Left lung (tissue), 10 donors: Measurements from ENCODE around the gene NOXO1. TPM values are rescaled to one million over a fixed set of nuclear protein-coding genes. Genes with fewer than 3 reads are reported as not detected.

Experiments used
- ATAC-seq: fragments of 200-7000 bp; cut with Tn5 transposase; one replicate; pipeline ENCODE4 v1.9.1; 2020; ENCODE audit warnings: moderate library complexity
- DNase-seq, 4 donors: peaks; one replicate each; pipeline ENCODE4 v3.0.0-alpha.2; 2013 to 2020
- H3K27ac ChIP-seq, 2 donors: fragments of 200-600 bp; sonication (generic) in 1 of 2; one replicate each; pipeline versions ENCODE4 v1.5.0 to v1.8.0; 2020 to 2021
- H3K27me3 ChIP-seq, 2 donors: fragments of 200-600 bp; sonication (generic) in 1 of 2; one replicate each; pipeline versions ENCODE4 v1.5.0 to v1.8.0; 2020 to 2021
- H3K36me3 ChIP-seq, 2 donors: fragments of 200-600 bp; sonication (generic) in 1 of 2; one replicate each; pipeline versions ENCODE4 v1.5.0 to v1.8.0; 2020 to 2021
- H3K4me1 ChIP-seq, 2 donors: fragments of 200-600 bp; one replicate each; pipeline ENCODE4 v1.8.0; 2021
- H3K4me3 ChIP-seq, 2 donors: fragments of 200-600 bp; sonication (generic) in 1 of 2; one replicate each; pipeline versions ENCODE4 v1.5.0 to v1.8.0; 2020 to 2021; ENCODE audit warnings: mild to moderate bottlenecking in 1 of 2
- H3K9me3 ChIP-seq, 2 donors: fragments of 200-600 bp; sonication (generic) in 1 of 2; one replicate each; pipeline versions ENCODE4 v1.5.0 to v1.8.0; 2020 to 2021
- intact Hi-C, 2 donors: fragments of 100-400 bp; cut with DNase I; formaldehyde crosslinking; loops; one replicate each; pipeline versions ENCODE4 v1.11.2 to v1.14.2; 2022
- polyA plus RNA-seq, 6 donors: library from polyadenylated mRNA; unstranded; fragments of 120-200 nt; gene quantifications; one replicate each; pipeline ENCODE4 v1.2.1, GENCODE V29; 2013; ENCODE audit not compliant: insufficient read length in 6 of 6
- total RNA-seq, 2 donors: library from RNA; stranded (reverse); fragmentation: NEBNext Ultra II Directional; extraction: Animal tissue kit (Norgen Biotek cat#: 25700); gene quantifications; one replicate each; pipeline ENCODE4 v1.2.1, GENCODE V29; 2021
- TF ChIP-seq, protein P1 (sequence below), 2 donors: fragments of 200-600 bp; sonication (generic) in 1 of 2; IDR thresholded peaks; one replicate each; pipeline versions ENCODE4 v1.5.0 to v1.8.0; 2021; ENCODE audit warnings: antibody characterized with exemption in 2 of 2
- donor health status: DM: no; HTN: yes; CAD: no.
- donor health status: DM: no; HTN: no; CAD: no.

Gene NOXO1
- total and polyA plus RNA-seq, 8 donors, result 0.30 to 5.6 (median 0.64) TPM; not detected in 2

DNA sequence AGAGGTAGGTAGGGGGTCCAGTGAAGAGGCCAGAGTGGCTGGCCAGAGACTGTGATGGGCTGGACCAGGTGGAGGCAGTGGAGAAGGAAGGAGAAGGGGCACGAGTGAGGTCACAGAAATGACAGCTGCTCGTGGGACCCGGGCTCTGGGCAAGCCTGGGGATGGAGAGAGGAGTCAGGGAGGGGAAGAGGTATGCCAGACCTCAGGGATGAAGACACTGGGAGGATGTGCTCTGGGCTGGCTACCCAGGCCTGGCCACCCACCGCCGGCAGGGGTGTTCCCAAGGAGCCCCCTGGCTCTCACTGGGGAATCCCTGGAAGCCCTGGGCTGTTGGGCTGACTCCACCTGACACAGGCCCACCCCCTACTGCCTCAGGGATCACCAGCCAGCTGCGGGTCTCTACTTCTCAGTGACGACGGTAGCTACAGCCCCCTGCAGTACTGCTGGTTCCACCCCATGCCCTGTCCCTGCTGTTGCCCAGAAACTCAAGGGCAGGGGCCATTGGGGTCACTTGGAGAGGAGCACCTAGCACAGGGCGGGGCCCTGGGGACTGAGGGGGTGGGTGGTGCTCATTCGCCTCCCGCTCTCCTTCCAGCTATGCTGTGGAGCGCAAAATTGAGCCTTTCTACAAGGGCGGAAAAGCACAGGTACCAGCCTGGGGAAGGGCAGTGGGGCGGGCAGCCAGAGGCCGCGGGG, 7.7 kb downstream of the NOXO1 start:
- peaks cover 0 to 48% of the 10 kb centered on the region in 2 donors for H3K36me3 ChIP-seq
- no peak overlapping the region for H3K4me3 ChIP-seq
- intact Hi-C loops, result no loop called here
- H3K27me3 ChIP-seq, result peaks cover 0 to 13% of the 10 kb centered on the region in 2 donors
- H3K27ac ChIP-seq, result no peak overlapping the region
- no peak for DNase-seq
- peaks cover 17 to 25% of the 10 kb centered on the region in 2 donors for H3K4me1 ChIP-seq
- TF ChIP-seq, protein P1, sequence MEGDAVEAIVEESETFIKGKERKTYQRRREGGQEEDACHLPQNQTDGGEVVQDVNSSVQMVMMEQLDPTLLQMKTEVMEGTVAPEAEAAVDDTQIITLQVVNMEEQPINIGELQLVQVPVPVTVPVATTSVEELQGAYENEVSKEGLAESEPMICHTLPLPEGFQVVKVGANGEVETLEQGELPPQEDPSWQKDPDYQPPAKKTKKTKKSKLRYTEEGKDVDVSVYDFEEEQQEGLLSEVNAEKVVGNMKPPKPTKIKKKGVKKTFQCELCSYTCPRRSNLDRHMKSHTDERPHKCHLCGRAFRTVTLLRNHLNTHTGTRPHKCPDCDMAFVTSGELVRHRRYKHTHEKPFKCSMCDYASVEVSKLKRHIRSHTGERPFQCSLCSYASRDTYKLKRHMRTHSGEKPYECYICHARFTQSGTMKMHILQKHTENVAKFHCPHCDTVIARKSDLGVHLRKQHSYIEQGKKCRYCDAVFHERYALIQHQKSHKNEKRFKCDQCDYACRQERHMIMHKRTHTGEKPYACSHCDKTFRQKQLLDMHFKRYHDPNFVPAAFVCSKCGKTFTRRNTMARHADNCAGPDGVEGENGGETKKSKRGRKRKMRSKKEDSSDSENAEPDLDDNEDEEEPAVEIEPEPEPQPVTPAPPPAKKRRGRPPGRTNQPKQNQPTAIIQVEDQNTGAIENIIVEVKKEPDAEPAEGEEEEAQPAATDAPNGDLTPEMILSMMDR (IDR thresholded peaks at IDR 0.05), result no peak
- no peaks in the 10 kb centered on the region for H3K9me3 ChIP-seq
- ATAC-seq, result no peak

DNA sequence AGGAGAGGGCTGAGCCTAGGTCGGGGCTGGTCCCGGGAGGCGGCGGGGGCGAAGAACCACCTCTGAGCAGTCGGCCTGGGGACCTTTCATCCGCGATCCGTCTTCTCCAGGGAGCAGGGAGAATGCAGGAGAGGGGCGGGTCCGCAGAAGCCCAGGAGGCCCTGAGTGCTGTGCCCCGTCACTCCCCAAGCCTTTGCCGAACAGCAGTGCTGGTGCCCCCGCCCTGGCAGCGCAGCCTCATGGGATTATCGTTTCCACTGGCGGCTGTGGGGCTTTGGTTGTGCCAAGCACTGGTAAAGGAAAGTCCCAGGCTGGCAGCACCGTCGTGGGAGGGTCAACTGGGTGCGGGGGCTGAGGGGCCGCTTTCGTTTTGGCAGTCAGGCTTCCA, 8.8 kb downstream of the NOXO1 start:
- Histone ChIP-seq H3K4me3 (peak overlapping the region; percentile 98 to 99), H3K4me1 (peaks cover 17 to 25% of the 10 kb centered on the region in 2 donors), H3K27me3 (peaks cover 0 to 2% of the 10 kb centered on the region in 2 donors), H3K27ac (peak overlapping the region in 1 of 2 donors; percentile 97), H3K36me3 (peaks cover 0 to 37% of the 10 kb centered on the region in 2 donors), H3K9me3 (no peaks in the 10 kb centered on the region)
- TF ChIP-seq, protein P1 (IDR thresholded peaks at IDR 0.05), result no peak
- ATAC-seq (peak; percentile 13), DNase-seq (peak in 1 of 4 donors; percentile 76)
- intact Hi-C loops, result no loop called here

DNA sequence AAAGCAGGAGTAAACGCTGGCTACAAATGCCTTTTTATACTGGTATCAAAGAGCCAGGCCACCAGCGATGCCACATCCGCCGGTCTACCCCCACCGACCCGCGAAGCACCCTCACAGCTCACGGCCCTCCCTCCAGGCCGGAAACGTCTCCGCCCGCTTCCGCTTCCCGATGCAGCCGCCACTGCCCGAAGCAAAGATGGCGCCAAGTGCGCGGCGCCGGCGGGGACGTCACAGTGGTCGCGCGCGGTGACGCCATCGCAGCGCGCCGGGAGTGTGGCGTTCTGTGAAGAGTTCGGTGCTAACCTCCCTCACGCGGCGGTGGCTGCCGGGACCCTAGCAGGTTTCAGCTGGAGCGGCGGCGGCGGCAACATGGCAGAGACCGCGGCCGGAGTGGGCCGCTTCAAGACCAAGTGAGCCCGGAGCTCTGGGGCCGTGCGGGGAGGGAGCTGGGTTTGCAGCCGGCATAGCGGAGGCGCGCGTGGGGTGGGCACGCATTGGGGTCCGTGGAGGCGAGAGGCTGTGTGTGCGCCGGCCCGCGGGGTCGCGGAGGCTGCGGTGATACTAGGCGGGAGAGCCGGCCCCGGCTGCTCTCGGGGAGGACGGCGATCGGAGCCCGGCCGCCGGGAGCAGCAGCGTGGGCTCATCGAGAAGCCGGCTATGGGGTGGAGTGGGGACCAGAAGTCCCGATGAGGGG, 9.3 kb downstream of the NOXO1 start, which contains the start of gene TBL3:
Gene TBL3, plus strand, starts transcription at position 258 of the 694 bp plus-strand sequence. Its CDS starts 112 bp downstream, at position 370.
- TF ChIP-seq, protein P1 (IDR thresholded peaks at IDR 0.05), result no peak
- DNase-seq, result peak; percentile 92 to 97 (median 95)

DNA sequence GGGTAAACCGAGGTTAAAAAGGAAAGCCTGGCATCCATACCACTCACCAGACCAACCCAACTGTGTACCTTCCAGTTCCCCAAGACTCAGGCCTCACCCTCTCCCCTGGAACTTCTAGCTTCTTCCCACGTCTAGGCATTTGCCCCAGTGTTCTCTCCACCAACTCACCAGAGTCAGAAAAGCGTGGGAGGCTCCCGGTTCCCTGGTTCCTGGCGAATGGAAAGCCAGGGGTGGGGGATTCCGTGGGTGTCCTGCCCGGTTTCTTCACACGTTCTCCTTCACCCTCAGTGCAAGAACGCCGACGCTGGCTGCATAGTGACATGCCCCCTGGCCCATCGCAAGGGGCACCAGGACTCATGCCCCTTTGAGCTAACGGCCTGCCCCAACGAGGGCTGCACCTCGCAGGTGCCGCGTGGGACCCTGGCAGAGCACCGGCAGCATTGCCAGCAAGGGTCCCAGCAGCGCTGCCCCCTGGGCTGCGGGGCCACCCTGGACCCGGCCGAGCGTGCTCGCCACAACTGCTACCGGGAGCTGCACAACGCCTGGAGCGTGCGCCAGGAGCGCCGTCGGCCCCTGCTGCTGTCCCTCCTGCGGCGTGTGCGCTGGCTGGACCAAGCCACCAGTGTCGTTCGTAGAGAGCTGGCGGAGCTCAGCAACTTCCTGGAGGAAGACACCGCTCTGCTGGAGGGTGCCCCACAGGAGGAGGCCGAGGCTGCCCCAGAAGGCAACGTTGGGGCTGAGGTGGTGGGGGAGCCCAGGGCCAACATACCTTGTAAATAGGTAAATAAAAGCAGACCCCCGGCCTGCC, 12.9 kb downstream of the NOXO1 start:
- Histone ChIP-seq H3K9me3 (no peaks in the 10 kb centered on the region), H3K4me3 (no peak overlapping the region), H3K27me3 (no peaks in the 10 kb centered on the region), H3K36me3 (peaks cover 0 to 5% of the 10 kb centered on the region in 2 donors), H3K27ac (no peak overlapping the region), H3K4me1 (peaks cover 29 to 44% of the 10 kb centered on the region in 2 donors)
- ATAC-seq (no peak), DNase-seq (peak in 1 of 4 donors; percentile 71)
- TF ChIP-seq, protein P1 (IDR thresholded peaks at IDR 0.05), result no peak
- intact Hi-C loops, result no loop called here

More for the DNA sequence above, 9.3 kb downstream of the NOXO1 start, which contains the start of gene TBL3:
- intact Hi-C loops, result no loop called here
- Histone ChIP-seq H3K4me1 (peaks cover 17 to 27% of the 10 kb centered on the region in 2 donors), H3K36me3 (peaks cover 0 to 31% of the 10 kb centered on the region in 2 donors), H3K9me3 (no peaks in the 10 kb centered on the region), H3K27ac (peak within 1 kb of the TSS; percentile 84 to 97), H3K27me3 (no peaks in the 10 kb centered on the region), H3K4me3 (peak within 1 kb of the TSS; percentile 98 to 99)
- ATAC-seq, result peak; percentile 97
